Bronchial epithelial cell (primary cell): ENCODE measurements around the gene EYA2. TPM values are rescaled to one million over a fixed set of nuclear protein-coding genes. Genes with fewer than 3 reads are reported as not detected.

Source experiments
- DNase-seq: peaks from one replicate; pipeline ENCODE4 v3.0.0-alpha.2; 2010; ENCODE audit warnings: low read depth
- FAIRE-seq: peaks from 2 replicates; lab custom pipeline; 2011; peaks lifted over from hg19 to GRCh38; lab: Jason Lieb, UNC
- H3K27me3 ChIP-seq: 2 replicates; pipeline ENCODE4 v1.5.1; 2011; ENCODE audit warnings: low read length; ENCODE audit not compliant: control insufficient read depth, insufficient read depth
- H3K36me3 ChIP-seq: 2 replicates; pipeline ENCODE4 v1.5.1; 2011; ENCODE audit warnings: low read length; ENCODE audit not compliant: control insufficient read depth, insufficient read depth
- H3K4me3 ChIP-seq: 2 replicates; pipeline ENCODE4 v1.5.1; 2011; ENCODE audit warnings: mild to moderate bottlenecking, low read depth, low read length, control low read depth
- total RNA-seq: library from RNA; depleted of rRNA; stranded (reverse); fragments of >200 nt; gene quantifications from 2 replicates; pipeline ENCODE4 v1.2.1, GENCODE V29; 2014
- TF ChIP-seq, protein P1 (sequence below): IDR thresholded peaks from 2 replicates; pipeline ENCODE4 v1.5.1; 2011; ENCODE audit warnings: mild to moderate bottlenecking, moderate library complexity, low read length, control low read depth, inconsistent platforms; ENCODE audit not compliant: insufficient read depth, severe bottlenecking

Gene EYA2
- total RNA-seq, 1 donor from 2014 or later: 8.4 TPM

DNA sequence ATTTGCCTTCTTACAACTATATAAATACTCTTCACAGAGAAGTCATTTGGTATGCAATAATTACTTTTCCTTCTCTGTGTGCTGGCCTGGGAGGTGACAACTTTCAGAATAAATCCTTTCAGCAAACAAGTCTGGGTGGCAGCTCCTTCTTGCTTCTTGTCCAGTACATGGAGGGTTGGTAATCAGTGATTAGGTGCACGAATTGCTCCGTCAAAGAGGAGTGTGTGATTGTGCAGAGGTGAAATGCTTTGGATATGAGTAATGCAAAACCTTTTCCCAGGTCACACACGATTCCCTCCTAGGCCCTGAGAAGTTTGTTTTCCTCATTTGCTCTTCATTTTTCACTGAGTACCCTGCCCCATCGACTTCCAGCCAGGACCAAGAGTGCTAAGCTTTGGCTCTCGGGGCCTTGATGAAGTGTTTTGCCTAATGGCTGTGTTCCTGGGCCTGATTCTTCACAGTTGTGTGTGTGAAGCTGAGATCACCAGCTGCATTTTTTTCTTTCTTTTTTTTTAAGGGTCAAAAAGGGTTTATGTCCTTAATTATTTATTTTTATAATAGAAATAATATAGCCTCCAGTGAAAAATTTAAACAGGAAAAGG, 245.4 kb downstream of the EYA2 start:
- FAIRE-seq (no peak), DNase-seq (peak; percentile 69)
- TF ChIP-seq, protein P1, sequence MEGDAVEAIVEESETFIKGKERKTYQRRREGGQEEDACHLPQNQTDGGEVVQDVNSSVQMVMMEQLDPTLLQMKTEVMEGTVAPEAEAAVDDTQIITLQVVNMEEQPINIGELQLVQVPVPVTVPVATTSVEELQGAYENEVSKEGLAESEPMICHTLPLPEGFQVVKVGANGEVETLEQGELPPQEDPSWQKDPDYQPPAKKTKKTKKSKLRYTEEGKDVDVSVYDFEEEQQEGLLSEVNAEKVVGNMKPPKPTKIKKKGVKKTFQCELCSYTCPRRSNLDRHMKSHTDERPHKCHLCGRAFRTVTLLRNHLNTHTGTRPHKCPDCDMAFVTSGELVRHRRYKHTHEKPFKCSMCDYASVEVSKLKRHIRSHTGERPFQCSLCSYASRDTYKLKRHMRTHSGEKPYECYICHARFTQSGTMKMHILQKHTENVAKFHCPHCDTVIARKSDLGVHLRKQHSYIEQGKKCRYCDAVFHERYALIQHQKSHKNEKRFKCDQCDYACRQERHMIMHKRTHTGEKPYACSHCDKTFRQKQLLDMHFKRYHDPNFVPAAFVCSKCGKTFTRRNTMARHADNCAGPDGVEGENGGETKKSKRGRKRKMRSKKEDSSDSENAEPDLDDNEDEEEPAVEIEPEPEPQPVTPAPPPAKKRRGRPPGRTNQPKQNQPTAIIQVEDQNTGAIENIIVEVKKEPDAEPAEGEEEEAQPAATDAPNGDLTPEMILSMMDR: no peak
- H3K27me3 ChIP-seq: no peaks in the 10 kb centered on the region
- no peak overlapping the region for H3K4me3 ChIP-seq
- no peaks in the 10 kb centered on the region for H3K36me3 ChIP-seq

DNA sequence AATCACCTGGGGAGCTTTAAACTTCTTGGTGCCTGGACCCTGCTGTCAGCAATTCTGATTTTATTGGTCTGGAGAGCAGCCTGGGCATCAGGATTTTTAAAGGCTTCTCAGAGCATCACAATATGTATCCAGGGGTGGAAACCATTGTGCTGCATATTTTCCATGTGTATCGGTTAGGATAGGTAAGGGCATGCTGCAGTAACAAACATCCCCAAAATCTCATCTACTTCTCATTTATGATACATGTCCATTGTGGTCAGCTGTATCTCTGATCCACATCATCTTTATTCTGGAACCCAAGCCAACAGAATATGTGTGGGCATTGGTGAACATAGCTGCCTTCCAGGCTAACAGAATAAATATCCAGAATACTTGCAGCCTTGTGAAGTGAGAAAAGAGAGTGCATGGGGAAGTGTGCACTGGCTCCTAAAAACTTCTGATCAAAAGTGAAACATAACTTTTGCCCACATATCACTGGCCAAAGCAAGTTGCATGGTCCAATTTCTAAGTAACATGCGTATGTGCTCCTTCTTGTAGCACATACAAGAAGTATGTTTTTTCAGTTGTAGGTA, 246.8 kb downstream of the EYA2 start:
- Histone ChIP-seq H3K4me3 (no peak overlapping the region), H3K27me3 (no peaks in the 10 kb centered on the region), H3K36me3 (no peaks in the 10 kb centered on the region)
- TF ChIP-seq, protein P1: no peak
- DNase-seq (no peak), FAIRE-seq (no peak)

DNA sequence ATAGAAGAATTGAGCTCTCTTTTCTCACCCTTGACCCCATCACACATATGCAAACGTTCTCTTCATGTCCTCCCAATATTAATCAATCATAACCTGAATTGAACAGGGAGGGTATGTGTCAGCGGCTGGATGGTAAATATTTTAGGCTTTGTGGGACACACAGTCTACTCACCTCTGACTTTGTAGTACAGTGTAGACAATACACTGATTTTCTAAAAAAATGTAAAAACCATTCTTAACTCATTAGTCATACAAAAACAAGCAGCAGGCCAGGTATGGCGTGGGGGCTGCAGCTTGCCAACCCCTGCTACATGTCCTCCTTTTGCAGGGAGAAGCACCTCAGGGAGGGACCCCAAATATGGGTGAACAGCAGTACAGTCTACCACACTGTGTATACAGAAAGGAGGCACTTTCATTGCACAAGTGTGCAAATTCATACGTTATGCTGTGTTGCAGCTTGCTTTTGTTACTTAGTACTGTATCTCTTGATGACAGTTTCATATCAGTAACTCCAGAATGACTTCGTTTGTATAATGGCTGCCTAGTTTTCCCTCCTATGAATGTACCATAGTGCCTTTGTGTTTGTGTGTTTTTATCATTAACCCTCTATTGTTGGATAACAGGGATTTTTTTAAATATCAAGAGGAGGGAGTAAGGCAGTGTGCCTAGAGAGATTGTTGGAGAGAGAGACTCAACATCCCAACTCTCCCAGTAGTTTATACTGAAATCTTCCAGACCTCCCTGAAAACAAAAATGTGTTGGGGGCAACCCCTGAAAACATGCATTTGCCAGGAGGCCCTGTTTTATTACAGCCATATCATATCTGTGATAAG, 247.5 kb downstream of the EYA2 start:
- TF ChIP-seq, protein P1: no peak
- Histone ChIP-seq H3K4me3 (no peak overlapping the region), H3K36me3 (no peaks in the 10 kb centered on the region), H3K27me3 (no peaks in the 10 kb centered on the region)
- no peak for FAIRE-seq
- no peak for DNase-seq

- TF ChIP-seq, protein P1: no peak
- FAIRE-seq: no peak
- no peak overlapping the region for H3K4me3 ChIP-seq
- no peak for DNase-seq
- H3K27me3 ChIP-seq: no peaks in the 10 kb centered on the region
- H3K36me3 ChIP-seq: peaks cover 1% of the 10 kb centered on the region
These were observed 248.1 kb downstream of the EYA2 start for GRCh38 chr20:47142774-47143170.

DNA sequence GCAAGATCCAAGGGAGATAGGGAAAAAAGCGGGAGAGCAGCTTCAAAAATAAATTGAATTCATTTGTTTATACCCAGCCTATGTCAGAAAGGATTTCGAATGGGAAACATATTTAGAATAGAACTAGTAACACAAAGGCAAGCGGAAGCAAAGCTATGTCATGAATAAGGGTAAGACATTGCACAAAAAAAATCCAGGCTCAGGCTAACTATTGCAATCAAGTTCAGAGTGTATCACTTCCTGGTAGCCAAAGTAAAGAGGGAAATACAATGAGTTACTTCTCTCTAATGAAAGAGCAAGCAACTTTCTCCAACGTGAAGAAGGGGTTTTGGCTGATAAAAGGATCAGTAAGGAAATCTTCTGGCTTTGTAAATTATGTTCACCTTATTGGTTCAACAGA, 249.0 kb downstream of the EYA2 start:
- no peak for DNase-seq

More for the DNA sequence above, 249.0 kb downstream of the EYA2 start:
- FAIRE-seq: no peak
- H3K4me3 ChIP-seq: no peak overlapping the region
- H3K27me3 ChIP-seq: no peaks in the 10 kb centered on the region
- TF ChIP-seq, protein P1: no peak
- peaks cover 3% of the 10 kb centered on the region for H3K36me3 ChIP-seq
